Tibial nerve (tissue), 4 donors: ENCODE measurements around the gene EXT2.

Source experiments
- CTCF ChIP-seq, 5 experiments: fragments of 200-600 bp in 3 of 5; fragments of 450-650 bp in 2 of 5; sonication (generic) in 3 of 5; IDR thresholded peaks; one replicate each; pipeline ENCODE4 v1.5.1; 2016 to 2019; ENCODE audit warnings: antibody characterized with exemption in 5 of 5, mild to moderate bottlenecking in 3 of 5, moderate library complexity in 2 of 5
- EP300 ChIP-seq, 2 donors: sonication (generic); formaldehyde crosslinking; IDR thresholded peaks; one replicate each; pipeline ENCODE4 v1.6.1; 2017; ENCODE audit warnings: antibody characterized with exemption in 2 of 2, mild to moderate bottlenecking in 1 of 2
- POLR2A ChIP-seq, 2 donors: fragments of 450-650 bp; IDR thresholded peaks; one replicate each; pipeline ENCODE4 v1.6.1; 2017; ENCODE audit warnings: antibody characterized with exemption in 2 of 2, mild to moderate bottlenecking in 2 of 2, moderate library complexity in 2 of 2

GRCh38 chr11:44143987-44144909 is 48.8 kb downstream of the EXT2 start:
- TF ChIP-seq CTCF (IDR thresholded peaks at IDR 0.05) = no peak
- TF ChIP-seq POLR2A (IDR thresholded peaks at IDR 0.05) = no peak
- no peak for TF ChIP-seq EP300 (IDR thresholded peaks at IDR 0.05)
